HG03558 (cell line): ENCODE measurements around the gene LRTM2.

ENCODE experiments used
- ATAC-seq: cut with Tn5 transposase; IDR thresholded peaks from one replicate; pipeline ENCODE4 v1.9.1; 2021; ENCODE audit warnings: moderate number of reproducible peaks; ENCODE audit not compliant: unreplicated experiment; ENCODE audit errors: extremely low read depth

The LRTM2 gene

DNA sequence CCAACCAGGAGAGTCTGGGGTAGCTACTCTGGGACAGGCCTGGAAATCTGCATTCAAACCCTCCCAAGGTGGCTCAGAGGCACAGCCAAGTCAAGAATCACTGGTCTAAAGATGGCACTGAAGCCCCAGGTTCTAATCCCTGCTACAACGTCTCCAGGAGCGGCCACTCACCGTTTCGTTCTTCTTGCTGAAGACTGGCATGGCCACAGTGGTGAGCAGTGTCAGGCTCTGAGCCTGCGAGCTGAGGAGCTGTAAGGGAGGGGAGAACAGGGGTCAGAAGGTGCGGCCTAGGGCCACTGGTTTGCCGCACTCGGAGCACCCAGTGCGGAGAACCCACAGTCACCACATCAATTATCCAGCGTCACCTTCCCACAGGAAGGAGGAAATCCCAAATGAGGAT is 59.3 kb downstream of the LRTM2 start:
- ATAC-seq = no peak

- ATAC-seq = no peak
Measured at GRCh38 chr12:1880153-1880845, 59.9 kb downstream of the LRTM2 start.

- ATAC-seq = no peak
Measured at GRCh38 chr12:1880876-1881275, 60.5 kb downstream of the LRTM2 start.

GRCh38 chr12:1881301-1881700 is 60.9 kb downstream of the LRTM2 start:
- ATAC-seq = no peak

DNA sequence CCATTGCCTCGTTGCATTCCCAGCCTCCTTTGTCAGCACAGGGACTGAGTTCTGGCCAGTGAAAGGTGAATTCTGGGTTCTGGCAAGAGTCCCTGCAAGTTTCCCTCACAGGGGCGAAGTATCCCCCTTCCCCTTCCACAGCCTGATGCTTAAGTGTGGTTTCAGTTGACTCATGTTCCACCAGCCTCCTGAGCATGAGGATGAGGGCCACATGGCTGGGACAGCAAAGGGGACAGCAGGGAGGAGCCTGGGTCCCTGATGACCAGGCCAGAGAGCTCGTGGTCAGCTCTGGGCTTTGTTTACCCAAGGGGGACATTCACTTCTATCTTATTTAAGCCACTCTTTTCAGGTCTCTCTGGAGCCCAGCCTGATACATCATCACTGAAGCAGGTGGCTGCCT is 61.6 kb downstream of the LRTM2 start:
- no peak for ATAC-seq

DNA sequence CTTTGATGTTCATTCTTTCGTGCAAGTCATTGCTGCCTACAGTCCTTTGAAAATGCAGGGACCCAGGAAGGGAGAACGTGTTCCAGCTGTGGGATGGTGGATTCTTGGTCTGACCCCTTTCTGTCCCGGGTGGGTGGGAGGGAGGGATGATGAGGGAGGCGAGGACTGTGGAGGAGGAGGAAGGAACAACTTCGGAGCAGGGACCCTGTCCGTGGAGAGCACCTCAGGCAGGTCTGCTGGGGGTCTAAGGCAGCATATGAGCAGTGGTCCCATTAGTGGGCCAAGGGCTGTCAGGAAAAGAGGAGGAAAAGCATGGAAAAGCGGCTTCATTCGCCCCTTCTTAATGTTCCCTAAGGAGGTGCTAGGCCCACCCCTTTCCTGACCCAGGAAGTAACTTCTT is 62.0 kb downstream of the LRTM2 start:
- ATAC-seq = no peak

DNA sequence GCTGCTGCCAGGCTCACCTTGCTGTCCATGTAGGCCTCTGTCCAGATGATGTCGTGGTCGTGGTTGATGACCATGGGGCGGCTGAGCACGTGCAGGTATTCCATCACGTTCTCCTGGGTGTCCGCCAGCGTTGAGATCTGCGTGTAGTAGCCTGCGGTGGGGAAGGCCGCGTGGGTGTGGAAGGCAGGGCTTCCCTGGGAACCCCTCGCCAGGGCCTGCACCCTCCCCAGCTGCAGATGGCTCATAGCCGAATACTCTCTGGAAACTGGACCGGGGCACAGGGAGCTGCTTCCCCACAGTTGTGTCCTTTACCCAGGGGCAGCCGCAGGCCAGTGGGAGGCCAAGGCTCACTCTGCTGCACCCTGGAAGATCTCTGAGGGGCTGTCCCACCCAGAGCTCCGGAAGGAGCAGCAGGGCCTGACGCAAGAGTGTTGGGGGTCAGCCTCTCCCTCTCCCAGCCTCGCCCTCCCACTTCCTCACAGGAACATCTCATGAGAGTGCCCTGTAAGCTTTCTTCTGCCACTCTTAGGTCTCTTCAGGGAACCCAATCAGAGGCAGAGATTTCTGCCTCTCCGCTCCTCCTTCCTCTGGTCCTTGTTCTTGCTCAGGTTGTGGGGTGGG is 62.6 kb downstream of the LRTM2 start:
- no peak for ATAC-seq

GRCh38 chr12:1883513-1883912 is 63.1 kb downstream of the LRTM2 start:
- no peak for ATAC-seq

GRCh38 chr12:1884651-1885050 is 64.3 kb downstream of the LRTM2 start:
- no peak for ATAC-seq

- ATAC-seq = no peak
Measured at GRCh38 chr12:1885082-1885596, 64.8 kb downstream of the LRTM2 start.

DNA sequence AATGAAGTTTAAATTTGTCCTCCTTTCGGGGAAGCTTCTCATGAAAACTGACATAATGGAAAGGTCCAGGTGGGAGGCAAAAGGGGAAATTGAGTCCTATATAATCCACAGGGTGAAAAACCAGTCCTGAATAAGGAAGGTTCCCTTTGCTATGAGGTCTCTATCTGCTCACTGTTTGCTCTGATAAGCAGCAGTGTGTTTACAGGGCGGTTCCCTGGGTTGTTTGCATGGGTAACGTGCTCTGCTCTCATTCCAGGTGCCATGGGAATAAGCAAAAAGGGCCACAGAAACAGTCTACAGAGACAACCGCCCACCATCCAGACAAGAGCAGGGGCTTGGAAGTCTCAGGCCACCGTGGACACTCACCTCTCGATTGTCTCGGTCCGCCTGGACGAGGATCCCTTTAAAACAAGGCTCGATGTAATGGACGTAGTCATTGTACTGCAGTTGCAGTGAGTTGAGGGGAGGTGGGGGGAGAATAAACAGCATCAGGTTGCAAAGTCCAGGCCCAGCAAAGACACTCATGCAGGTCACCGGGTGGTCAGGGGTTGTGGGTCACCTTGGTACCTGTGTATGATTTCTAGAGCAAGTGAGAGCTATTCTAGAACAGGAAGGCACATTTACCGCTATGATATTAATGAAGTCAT is 65.4 kb downstream of the LRTM2 start:
- no peak for ATAC-seq
